Jurkat, Clone E6-1 (cell line): ENCODE data around the gene FGFBP3. TPM values are rescaled to one million over a fixed set of nuclear protein-coding genes. Genes with fewer than 3 reads are reported as not detected.

ENCODE experiments used
- DNase-seq: peaks from one replicate; pipeline ENCODE4 v3.0.0-alpha.2; 2011; ENCODE audit warnings: low read depth, low spot score
- H3K4me3 ChIP-seq: 2 replicates; pipeline ENCODE4 v1.5.1; 2011; ENCODE audit warnings: mild to moderate bottlenecking, low read length, control low read depth, moderate library complexity
- polyA plus RNA-seq: library from polyadenylated mRNA; unstranded; fragments of >200 nt; gene quantifications from one replicate; pipeline ENCODE4 v1.2.1, GENCODE V29; 2012; ENCODE audit warnings: missing spikeins; ENCODE audit not compliant: insufficient read length, insufficient read depth

Gene FGFBP3
- polyA plus RNA-seq = 2.3 TPM

GRCh38 chr10:91909117-91909677 is at the start of gene FGFBP3:
Gene FGFBP3 (minus strand): TSS chr10:91909486. CDS start chr10:91908969, 517 bp downstream.
- peak within 1 kb of the TSS; percentile 70 for H3K4me3 ChIP-seq
- peak; percentile 69 for DNase-seq

- no peak for DNase-seq
- no peak overlapping the region for H3K4me3 ChIP-seq
Measured at GRCh38 chr10:91957091-91957490, 47.8 kb upstream of the FGFBP3 start.

- no peak for DNase-seq
- no peak overlapping the region for H3K4me3 ChIP-seq
Measured at GRCh38 chr10:91955114-91955513, 45.8 kb upstream of the FGFBP3 start.

- no peak for DNase-seq
- H3K4me3 ChIP-seq = no peak overlapping the region
Measured at GRCh38 chr10:91953600-91954160, 44.4 kb upstream of the FGFBP3 start.

- no peak for DNase-seq
- no peak overlapping the region for H3K4me3 ChIP-seq
Measured at GRCh38 chr10:91944880-91945630, 35.8 kb upstream of the FGFBP3 start.

GRCh38 chr10:91941426-91941825 is 32.1 kb upstream of the FGFBP3 start:
- no peak overlapping the region for H3K4me3 ChIP-seq
- DNase-seq = no peak

GRCh38 chr10:91939653-91940052 is 30.4 kb upstream of the FGFBP3 start:
- no peak for DNase-seq
- no peak overlapping the region for H3K4me3 ChIP-seq

- H3K4me3 ChIP-seq = no peak overlapping the region
- no peak for DNase-seq
Measured at GRCh38 chr10:91935886-91936285, 26.6 kb upstream of the FGFBP3 start.

GRCh38 chr10:91932737-91933136 is 23.5 kb upstream of the FGFBP3 start:
- H3K4me3 ChIP-seq = no peak overlapping the region
- no peak for DNase-seq

- no peak for DNase-seq
- no peak overlapping the region for H3K4me3 ChIP-seq
Measured at GRCh38 chr10:91931526-91932190, 22.4 kb upstream of the FGFBP3 start.

GRCh38 chr10:91930939-91931338 is 21.7 kb upstream of the FGFBP3 start:
- no peak overlapping the region for H3K4me3 ChIP-seq
- DNase-seq = no peak

GRCh38 chr10:91925022-91925320 is 15.7 kb upstream of the FGFBP3 start:
- DNase-seq = no peak
- peak overlapping the region; percentile 93 for H3K4me3 ChIP-seq

- DNase-seq = no peak
- H3K4me3 ChIP-seq = peak overlapping the region; percentile 93
Measured at GRCh38 chr10:91924212-91925021, 15.1 kb upstream of the FGFBP3 start.

- H3K4me3 ChIP-seq = peak within 1 kb of the TSS; percentile 93
- peak; percentile 93 for DNase-seq
Measured at GRCh38 chr10:91923371-91924211, 14.3 kb upstream of the FGFBP3 start, which contains the start of gene BTAF1. Gene BTAF1 (plus strand): TSS chr10:91923770. CDS start chr10:91924077, 307 bp downstream.

- no peak overlapping the region for H3K4me3 ChIP-seq
- DNase-seq = no peak
Measured at GRCh38 chr10:91919651-91920050, 10.4 kb upstream of the FGFBP3 start.

- no peak for DNase-seq
- H3K4me3 ChIP-seq = no peak overlapping the region
Measured at GRCh38 chr10:91910467-91910866, 1.2 kb upstream of the FGFBP3 start.

- peak; percentile 70 for DNase-seq
Measured at GRCh38 chr10:91908337-91909116, 759 bp downstream of the FGFBP3 start.

GRCh38 chr10:91907914-91908336 is 1.4 kb downstream of the FGFBP3 start:
- peak overlapping the region; percentile 70 for H3K4me3 ChIP-seq
- no peak for DNase-seq

More at GRCh38 chr10:91908337-91909116, 759 bp downstream of the FGFBP3 start:
- peak overlapping the region; percentile 70 for H3K4me3 ChIP-seq
